Measurements from ENCODE around the gene RNASET2. TPM values are rescaled to one million over a fixed set of nuclear protein-coding genes. Genes with fewer than 3 reads are reported as not detected.

The RNASET2 gene
- total and polyA plus RNA-seq, 3 donors from 2014 or later: 44.5 to 56.1 (median 50.2) TPM

DNA sequence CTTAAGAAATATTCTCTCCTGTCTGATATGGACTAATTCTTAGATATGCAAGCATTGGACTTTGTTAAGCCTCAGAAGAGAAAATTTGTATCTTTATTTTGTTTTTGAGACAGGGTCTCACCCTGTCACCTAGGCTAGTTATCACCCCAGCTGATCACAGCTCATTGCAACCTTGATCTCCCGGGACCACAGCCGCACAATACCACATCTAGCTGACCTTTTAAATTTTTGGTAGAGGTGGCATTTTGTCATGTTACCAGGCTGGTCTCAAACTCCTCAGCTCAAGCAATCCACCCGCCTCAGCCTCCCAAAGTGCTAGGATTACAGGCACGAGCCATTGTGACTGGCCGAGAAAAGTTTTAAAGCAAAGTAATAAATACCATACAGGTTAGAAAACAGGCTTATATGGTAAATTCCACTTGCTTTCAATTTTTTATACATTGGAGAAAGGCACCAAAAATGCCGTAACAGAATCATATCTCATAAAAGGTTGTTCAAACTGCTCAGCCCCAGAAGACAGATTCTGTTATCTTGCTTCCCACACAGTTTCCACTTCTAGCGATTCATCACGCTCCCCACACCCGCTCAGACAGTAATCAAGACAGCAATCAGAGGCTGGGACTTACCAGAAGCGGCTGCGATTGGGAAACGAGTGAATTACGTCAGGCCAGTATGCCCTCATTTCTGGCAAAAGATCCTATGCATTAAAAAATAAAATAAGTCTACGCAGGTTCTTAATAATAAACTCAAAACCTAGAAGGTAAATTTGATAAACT lies 13.8 kb downstream of the RNASET2 start:
- Histone ChIP-seq H3K36me3 (ENCODE audit: low read depth, missing control alignments) (no peaks in the 10 kb centered on the region), H3K4me3 (no peak overlapping the region), H3K4me1 (no peaks in the 10 kb centered on the region), H3K9me3 (no peaks in the 10 kb centered on the region), H3K27ac (no peak overlapping the region), H3K27me3 (no peaks in the 10 kb centered on the region)
- TF ChIP-seq, protein P1, sequence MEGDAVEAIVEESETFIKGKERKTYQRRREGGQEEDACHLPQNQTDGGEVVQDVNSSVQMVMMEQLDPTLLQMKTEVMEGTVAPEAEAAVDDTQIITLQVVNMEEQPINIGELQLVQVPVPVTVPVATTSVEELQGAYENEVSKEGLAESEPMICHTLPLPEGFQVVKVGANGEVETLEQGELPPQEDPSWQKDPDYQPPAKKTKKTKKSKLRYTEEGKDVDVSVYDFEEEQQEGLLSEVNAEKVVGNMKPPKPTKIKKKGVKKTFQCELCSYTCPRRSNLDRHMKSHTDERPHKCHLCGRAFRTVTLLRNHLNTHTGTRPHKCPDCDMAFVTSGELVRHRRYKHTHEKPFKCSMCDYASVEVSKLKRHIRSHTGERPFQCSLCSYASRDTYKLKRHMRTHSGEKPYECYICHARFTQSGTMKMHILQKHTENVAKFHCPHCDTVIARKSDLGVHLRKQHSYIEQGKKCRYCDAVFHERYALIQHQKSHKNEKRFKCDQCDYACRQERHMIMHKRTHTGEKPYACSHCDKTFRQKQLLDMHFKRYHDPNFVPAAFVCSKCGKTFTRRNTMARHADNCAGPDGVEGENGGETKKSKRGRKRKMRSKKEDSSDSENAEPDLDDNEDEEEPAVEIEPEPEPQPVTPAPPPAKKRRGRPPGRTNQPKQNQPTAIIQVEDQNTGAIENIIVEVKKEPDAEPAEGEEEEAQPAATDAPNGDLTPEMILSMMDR (IDR thresholded peaks at IDR 0.05): no peak
- TF ChIP-seq POLR2A (IDR thresholded peaks at IDR 0.05): no peak
- 85 to 86% methylated on average over 14 of the region's 14 CpGs for WGBS, 2 donors
- intact Hi-C loops (cut with DNase I; ENCODE audit: low total_unique reads): no loop called here
- DNase-seq: no peak

DNA sequence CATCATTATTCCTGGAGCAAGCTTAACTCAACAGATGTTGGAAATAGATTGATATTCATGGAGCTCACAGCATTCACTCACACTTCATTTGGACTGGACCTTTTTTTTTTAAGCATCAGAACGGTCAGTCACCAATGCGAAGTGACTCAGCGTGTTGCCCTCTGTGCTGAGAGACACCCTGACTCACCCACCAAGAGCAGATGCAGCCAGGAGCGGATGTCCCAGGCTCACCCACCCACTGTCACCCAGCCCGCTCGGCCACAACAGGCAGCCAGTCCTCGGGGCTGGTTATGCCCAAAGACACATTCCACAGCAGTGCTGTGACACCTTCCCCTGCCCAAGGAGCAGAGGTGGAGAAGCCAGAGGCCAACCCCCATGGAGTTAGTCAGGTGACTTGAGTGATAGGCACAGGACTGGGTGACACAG lies 15.7 kb downstream of the RNASET2 start:
- H3K4me3 ChIP-seq: no peak overlapping the region
- H3K27me3 ChIP-seq: no peaks in the 10 kb centered on the region
- DNase-seq: no peak
- TF ChIP-seq, protein P1 (IDR thresholded peaks at IDR 0.05): no peak
- TF ChIP-seq POLR2A (IDR thresholded peaks at IDR 0.05): no peak
- H3K4me1 ChIP-seq: no peaks in the 10 kb centered on the region
- intact Hi-C loops (cut with DNase I; ENCODE audit: low total_unique reads): no loop called here
- 78 to 92% methylated on average over 7 of the region's 7 CpGs for WGBS, 2 donors
- H3K27ac ChIP-seq: no peak overlapping the region
- H3K9me3 ChIP-seq: no peaks in the 10 kb centered on the region
- H3K36me3 ChIP-seq (ENCODE audit: low read depth, missing control alignments): no peaks in the 10 kb centered on the region

DNA sequence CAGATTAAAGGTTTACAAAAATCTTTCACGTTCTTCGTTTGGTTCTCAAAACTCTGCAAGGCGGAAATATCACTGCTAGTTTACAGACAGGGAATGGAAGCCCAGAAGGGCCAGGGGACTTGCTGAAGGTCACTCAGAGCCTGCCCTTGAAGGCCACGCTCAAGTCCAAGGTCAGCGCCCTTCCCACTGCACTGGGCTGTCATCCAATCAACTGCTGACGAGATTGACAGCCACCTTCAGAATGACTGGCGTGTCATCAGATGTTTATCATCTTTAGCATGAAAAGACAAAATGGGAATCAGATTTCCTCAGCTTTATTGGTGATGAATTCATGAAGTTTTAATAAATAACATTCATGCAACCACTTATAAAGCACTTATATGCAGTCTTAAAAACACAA lies 16.5 kb downstream of the RNASET2 start:
- no peak overlapping the region for H3K4me3 ChIP-seq
- 61% methylated on average over 7 of the region's 7 CpGs for WGBS, 2 donors
- H3K9me3 ChIP-seq: no peaks in the 10 kb centered on the region
- TF ChIP-seq, protein P1 (IDR thresholded peaks at IDR 0.05): no peak
- TF ChIP-seq POLR2A (IDR thresholded peaks at IDR 0.05): no peak
- H3K36me3 ChIP-seq (ENCODE audit: low read depth, missing control alignments): no peaks in the 10 kb centered on the region
- H3K4me1 ChIP-seq: no peaks in the 10 kb centered on the region
- DNase-seq: no peak
- H3K27ac ChIP-seq: no peak overlapping the region
- intact Hi-C loops (cut with DNase I; ENCODE audit: low total_unique reads): no loop called here
- no peaks in the 10 kb centered on the region for H3K27me3 ChIP-seq

DNA sequence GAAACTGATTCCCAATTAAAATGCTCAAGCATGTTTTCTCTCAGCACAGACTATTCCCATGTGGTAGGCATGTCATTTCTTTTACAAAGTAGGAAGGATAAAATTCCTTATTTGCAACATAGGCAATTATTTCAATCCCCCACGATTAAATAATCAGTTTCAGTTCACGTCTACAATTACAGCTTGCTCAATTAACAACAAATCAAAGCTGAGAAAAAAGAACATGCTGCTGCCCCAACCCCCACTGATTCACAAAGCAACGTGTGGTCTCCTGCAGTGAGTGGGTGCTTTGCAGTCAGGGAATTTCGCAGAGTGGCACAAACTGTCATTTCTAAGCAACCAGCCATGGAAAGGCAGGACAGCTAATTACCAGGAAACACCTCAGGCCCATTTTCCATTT lies 17.0 kb downstream of the RNASET2 start:
- Histone ChIP-seq H3K4me1 (no peaks in the 10 kb centered on the region), H3K36me3 (ENCODE audit: low read depth, missing control alignments) (no peaks in the 10 kb centered on the region), H3K9me3 (no peaks in the 10 kb centered on the region), H3K27me3 (no peaks in the 10 kb centered on the region), H3K4me3 (no peak overlapping the region), H3K27ac (no peak overlapping the region)
- intact Hi-C loops (cut with DNase I; ENCODE audit: low total_unique reads): no loop called here
- no peak for DNase-seq
- WGBS, 2 donors: 55 to 67% methylated on average over 4 of the region's 4 CpGs
- no peak for TF ChIP-seq POLR2A (IDR thresholded peaks at IDR 0.05)
- TF ChIP-seq, protein P1 (IDR thresholded peaks at IDR 0.05): no peak

DNA sequence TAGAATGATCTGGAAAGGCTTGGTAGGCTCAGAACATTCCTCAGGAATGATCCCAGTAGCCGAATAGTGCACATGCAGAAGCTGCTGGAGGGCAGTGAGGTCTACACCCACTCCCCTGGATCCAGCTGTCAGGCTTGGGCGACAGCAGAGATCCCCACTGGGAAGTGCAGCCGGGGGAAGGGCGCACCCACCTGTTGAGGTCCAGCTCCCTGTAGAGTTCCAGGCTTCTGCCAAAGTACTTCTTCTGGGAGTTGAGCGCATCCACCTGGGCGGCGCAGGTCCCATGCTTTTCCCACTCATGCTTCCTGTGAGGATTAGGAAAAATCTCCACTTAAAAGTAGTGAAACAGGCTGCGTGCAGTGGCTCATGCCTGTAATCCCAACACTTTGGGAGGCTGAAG lies 17.6 kb downstream of the RNASET2 start:
- no peaks in the 10 kb centered on the region for H3K36me3 ChIP-seq (ENCODE audit: low read depth, missing control alignments)
- WGBS, 2 donors: 96 to 98% methylated on average over 8 of the region's 8 CpGs
- no peak for TF ChIP-seq POLR2A (IDR thresholded peaks at IDR 0.05)
- TF ChIP-seq, protein P1 (IDR thresholded peaks at IDR 0.05): no peak

More for the DNA sequence above, 17.6 kb downstream of the RNASET2 start:
- intact Hi-C loops (cut with DNase I; ENCODE audit: low total_unique reads): no loop called here
- Histone ChIP-seq H3K27ac (no peak overlapping the region), H3K9me3 (no peaks in the 10 kb centered on the region), H3K4me3 (no peak overlapping the region), H3K4me1 (no peaks in the 10 kb centered on the region), H3K27me3 (no peaks in the 10 kb centered on the region)
- DNase-seq: no peak

All from testis (tissue), 3 donors.